HL-60 (cell line): ENCODE data around the gene KCNJ6.

ENCODE experiments used
- CTCF ChIP-seq: IDR thresholded peaks from one replicate; pipeline ENCODE4 v1.5.1; 2011; ENCODE audit warnings: low read length, control low read depth, inconsistent platforms; ENCODE audit not compliant: insufficient read depth
- POLR2AphosphoS5 ChIP-seq: IDR thresholded peaks from 2 replicates; pipeline ENCODE4 v1.6.1; 2012; ENCODE audit warnings: low read depth
- SPI1 ChIP-seq: IDR thresholded peaks from 2 replicates; pipeline ENCODE4 v1.6.1; 2012; ENCODE audit warnings: low read depth, mild to moderate bottlenecking, borderline replicate concordance
- TF ChIP-seq, protein P1 (sequence below): IDR thresholded peaks from 2 replicates; pipeline ENCODE4 v1.6.1; 2012; ENCODE audit warnings: low read depth; ENCODE audit not compliant: insufficient replicate concordance

- TF ChIP-seq CTCF (no peak), POLR2AphosphoS5 (no peak), SPI1 (no peak)
- TF ChIP-seq, protein P1, sequence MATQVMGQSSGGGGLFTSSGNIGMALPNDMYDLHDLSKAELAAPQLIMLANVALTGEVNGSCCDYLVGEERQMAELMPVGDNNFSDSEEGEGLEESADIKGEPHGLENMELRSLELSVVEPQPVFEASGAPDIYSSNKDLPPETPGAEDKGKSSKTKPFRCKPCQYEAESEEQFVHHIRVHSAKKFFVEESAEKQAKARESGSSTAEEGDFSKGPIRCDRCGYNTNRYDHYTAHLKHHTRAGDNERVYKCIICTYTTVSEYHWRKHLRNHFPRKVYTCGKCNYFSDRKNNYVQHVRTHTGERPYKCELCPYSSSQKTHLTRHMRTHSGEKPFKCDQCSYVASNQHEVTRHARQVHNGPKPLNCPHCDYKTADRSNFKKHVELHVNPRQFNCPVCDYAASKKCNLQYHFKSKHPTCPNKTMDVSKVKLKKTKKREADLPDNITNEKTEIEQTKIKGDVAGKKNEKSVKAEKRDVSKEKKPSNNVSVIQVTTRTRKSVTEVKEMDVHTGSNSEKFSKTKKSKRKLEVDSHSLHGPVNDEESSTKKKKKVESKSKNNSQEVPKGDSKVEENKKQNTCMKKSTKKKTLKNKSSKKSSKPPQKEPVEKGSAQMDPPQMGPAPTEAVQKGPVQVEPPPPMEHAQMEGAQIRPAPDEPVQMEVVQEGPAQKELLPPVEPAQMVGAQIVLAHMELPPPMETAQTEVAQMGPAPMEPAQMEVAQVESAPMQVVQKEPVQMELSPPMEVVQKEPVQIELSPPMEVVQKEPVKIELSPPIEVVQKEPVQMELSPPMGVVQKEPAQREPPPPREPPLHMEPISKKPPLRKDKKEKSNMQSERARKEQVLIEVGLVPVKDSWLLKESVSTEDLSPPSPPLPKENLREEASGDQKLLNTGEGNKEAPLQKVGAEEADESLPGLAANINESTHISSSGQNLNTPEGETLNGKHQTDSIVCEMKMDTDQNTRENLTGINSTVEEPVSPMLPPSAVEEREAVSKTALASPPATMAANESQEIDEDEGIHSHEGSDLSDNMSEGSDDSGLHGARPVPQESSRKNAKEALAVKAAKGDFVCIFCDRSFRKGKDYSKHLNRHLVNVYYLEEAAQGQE: no peak
Observed at GRCh38 chr21:37861561-37861960, 54.7 kb downstream of the KCNJ6 start.
